ENCODE results near the gene CHST3.

Gene CHST3

DNA sequence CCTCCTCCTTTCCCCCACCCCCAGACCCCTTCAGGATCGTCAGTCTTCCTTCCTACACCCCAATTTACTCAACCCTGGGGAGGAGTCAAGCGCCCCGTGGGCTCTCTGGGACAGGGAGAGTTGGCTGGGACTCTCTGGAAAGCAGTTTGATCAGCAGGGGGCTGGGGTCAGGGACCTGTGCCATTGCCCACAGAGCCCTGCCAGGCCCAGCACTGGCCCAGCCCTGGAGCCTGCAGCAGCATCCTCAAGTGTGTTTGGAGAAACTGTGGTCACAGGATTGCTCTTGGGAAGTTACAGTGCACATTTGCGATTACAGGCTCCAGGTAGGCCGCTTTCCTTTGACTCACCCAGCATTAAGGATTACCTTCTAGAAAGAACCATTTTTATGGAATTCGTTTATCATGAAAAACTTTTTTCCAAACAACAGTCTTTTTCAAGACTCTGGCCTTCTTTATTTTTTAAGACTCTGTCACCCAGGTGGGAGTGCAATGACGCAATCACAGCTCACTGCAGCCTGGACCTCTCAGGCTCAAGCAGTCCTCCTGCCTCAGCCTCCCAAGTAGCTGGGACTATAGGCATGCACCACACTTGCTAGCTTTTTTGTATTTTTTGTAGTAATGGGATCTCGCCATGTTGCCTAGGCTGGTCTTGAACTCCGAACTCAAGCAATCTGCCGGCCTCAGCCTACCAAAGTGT is 50.7 kb downstream of the CHST3 start:
- POLR2A ChIA-PET, result no interaction called here
- CTCF ChIA-PET, result interaction anchor here (1.4 kb wide), 1 partner anchor 57 kb away, joined by 6 read pairs; no protein-coding TSS in a partner anchor
- TF ChIP-seq, protein P1, sequence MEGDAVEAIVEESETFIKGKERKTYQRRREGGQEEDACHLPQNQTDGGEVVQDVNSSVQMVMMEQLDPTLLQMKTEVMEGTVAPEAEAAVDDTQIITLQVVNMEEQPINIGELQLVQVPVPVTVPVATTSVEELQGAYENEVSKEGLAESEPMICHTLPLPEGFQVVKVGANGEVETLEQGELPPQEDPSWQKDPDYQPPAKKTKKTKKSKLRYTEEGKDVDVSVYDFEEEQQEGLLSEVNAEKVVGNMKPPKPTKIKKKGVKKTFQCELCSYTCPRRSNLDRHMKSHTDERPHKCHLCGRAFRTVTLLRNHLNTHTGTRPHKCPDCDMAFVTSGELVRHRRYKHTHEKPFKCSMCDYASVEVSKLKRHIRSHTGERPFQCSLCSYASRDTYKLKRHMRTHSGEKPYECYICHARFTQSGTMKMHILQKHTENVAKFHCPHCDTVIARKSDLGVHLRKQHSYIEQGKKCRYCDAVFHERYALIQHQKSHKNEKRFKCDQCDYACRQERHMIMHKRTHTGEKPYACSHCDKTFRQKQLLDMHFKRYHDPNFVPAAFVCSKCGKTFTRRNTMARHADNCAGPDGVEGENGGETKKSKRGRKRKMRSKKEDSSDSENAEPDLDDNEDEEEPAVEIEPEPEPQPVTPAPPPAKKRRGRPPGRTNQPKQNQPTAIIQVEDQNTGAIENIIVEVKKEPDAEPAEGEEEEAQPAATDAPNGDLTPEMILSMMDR (IDR thresholded peaks at IDR 0.05; ENCODE audit: insufficient read depth, low read length, missing control alignments), result no peak

DNA sequence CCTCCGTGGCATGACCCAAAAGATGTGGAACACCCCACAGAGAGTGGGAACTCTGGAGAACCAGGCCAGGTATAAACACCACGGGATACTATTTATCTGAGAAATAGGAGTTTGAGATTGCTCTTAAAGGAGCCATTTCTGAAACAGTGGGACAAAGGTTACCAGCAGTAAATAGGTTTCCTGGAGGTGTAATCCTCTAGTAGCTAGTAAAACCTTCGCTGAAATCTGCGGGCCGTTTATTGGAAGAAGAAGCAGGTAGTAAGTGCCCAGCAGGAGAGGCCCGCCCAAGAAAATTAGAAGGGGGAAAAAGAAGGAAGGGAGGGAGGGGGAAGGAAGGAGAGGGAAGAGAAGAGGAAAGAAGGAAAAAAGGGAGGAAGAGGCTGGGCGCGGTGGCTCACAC is 51.6 kb downstream of the CHST3 start:
- POLR2A ChIA-PET, result no interaction called here
- CTCF ChIA-PET, result no interaction called here
- no peak overlapping the region for H3K4me3 ChIP-seq (ENCODE audit: low read depth, low read length)
- TF ChIP-seq, protein P1 (IDR thresholded peaks at IDR 0.05; ENCODE audit: insufficient read depth, low read length, missing control alignments), result no peak
- DNase-seq (ENCODE audit: low read depth, low spot score), result no peak

More for the DNA sequence above, 50.7 kb downstream of the CHST3 start:
- no peak for DNase-seq (ENCODE audit: low read depth, low spot score)
- no peak overlapping the region for H3K4me3 ChIP-seq (ENCODE audit: low read depth, low read length)

DNA sequence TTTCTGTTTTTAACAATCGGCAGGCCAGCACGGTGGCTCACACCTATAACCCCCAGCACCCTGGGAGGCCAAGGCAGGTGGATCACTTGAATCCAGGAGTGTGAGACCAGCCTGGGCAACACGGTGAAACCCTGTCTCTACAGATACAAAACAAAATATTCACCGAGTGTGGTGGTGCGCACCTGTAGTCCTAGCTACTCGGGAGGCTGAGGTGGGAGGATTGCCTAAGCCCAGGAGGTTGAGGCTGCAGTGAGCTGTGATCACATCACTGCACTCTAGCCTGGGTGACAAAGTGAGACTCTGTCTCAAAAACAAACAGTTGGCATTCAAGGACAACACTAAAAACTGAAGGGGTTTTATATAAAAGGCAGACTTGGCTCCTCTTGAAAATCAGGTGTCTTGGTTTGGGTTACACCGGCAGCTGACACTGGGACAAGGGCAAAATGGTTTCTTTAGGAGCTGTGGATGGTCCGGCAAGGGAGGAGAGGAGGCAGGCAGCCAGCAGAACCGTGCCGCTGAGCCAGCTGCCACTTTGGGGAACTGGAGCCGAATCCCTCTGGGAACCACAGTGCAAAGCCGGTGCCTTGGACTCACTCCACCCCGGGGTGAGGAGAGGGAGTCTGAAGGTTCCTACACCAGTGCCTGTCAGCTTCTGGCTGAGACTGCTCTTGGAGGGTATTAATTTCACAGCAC is 52.6 kb downstream of the CHST3 start:
- no peak for DNase-seq (ENCODE audit: low read depth, low spot score)
- H3K4me3 ChIP-seq (ENCODE audit: low read depth, low read length), result no peak overlapping the region
- ChIA-PET CTCF (interaction anchor here (1.1 to 1.3 kb wide), 2 partner anchors 9 to 64 kb away, joined by 3 to 4 read pairs; no protein-coding TSS in a partner anchor), POLR2A (no interaction called here)
- TF ChIP-seq, protein P1 (IDR thresholded peaks at IDR 0.05; ENCODE audit: insufficient read depth, low read length, missing control alignments), result no peak

DNA sequence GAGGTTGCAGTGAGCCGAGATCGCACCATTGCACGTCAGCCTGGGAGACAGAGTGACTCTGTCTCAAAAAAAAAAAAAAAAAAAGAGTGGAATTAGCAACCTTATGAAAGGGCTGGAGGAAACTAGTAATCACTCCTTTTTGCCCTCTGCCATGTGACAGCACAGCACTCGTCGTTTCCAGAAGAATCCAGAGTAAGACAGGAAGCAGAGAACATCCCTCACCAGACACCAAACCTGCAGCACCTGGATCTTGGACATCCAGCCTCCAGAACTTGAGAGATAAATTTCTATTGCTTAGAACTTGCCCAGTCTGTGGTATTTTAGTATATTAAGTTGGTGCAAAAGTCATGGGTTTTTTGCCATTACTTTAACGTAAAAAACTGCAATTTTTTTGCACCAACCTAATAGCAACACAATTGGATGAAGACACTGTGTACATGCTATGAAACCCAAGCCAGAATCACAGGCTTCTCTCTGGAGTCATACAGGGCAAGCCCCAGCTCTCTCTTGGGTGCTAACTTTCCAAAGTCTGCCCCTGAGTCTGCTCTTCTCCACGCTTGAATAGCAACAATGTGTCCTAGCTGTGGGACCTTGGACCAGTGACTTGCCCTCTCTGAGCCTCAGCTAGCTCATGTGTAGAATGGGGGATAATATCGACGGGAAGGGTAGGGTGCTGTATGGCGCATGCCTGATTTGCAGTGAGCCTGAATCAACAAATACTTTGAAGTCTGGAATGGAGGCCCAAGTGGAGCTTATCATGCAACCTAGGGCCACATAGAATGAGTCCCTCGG is 55.1 kb downstream of the CHST3 start:
- CTCF ChIA-PET, result interaction anchor here (1.4 to 2.4 kb wide), 2 partner anchors 29 to 35 kb away, joined by 3 to 7 read pairs; no protein-coding TSS in a partner anchor
- TF ChIP-seq, protein P1 (IDR thresholded peaks at IDR 0.05; ENCODE audit: insufficient read depth, low read length, missing control alignments), result no peak
- DNase-seq (ENCODE audit: low read depth, low spot score), result no peak
- H3K4me3 ChIP-seq (ENCODE audit: low read depth, low read length), result no peak overlapping the region
- POLR2A ChIA-PET, result no interaction called here

DNA sequence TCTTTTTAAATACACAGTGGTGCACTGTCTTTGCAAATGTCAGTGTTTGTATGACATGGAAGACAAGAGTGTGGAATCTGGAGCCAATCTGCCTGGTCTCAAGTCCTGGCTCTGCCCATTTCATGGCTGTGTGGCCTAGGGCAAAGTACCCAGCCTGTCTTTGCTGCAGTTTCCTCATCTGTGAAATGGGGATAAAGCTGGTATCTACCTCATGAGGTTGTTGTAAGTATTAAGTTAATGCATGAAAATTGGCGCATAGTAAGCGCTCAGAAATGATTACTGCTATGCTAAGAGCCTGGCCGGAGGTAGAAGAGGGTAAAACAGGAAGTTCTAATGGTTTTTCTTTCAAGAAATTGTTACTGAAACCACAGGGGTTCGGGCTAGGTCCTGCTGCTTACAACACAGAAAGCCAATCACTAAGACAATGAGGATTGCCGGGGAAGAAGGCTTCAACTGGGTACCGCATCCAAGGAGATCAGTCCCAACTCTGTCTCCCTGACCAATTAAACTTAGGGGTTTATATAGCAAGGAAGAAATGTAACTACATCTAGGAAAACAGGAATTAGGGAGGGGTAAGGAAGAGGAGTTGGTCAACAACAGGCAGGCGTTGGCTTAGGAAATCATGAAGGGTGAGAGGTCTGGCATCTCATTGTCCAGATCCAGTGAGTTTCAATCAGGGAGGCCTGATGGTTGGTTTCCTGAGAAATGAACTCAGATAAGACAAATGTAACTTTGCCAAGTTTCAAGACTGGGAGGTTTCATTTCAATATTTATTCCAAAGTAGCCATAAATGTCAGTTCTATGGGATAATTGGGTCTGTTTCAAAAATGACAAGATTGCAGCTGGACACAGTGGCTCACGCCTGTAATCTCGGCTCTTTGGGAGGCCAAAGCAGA is 57.0 kb downstream of the CHST3 start:
- ChIA-PET CTCF (interaction anchor here (2.4 kb wide), 1 partner anchor 27 kb away, joined by 7 read pairs; no protein-coding TSS in a partner anchor), POLR2A (no interaction called here)
- TF ChIP-seq, protein P1 (IDR thresholded peaks at IDR 0.05; ENCODE audit: insufficient read depth, low read length, missing control alignments), result no peak
- no peak for DNase-seq (ENCODE audit: low read depth, low spot score)
- H3K4me3 ChIP-seq (ENCODE audit: low read depth, low read length), result no peak overlapping the region
